ENCODE measurements around the gene TRPM7. TPM values are rescaled to one million over a fixed set of nuclear protein-coding genes. Genes with fewer than 3 reads are reported as not detected.
"Not testable (repeated sequence)": the region's sequence is repeated elsewhere in the genome, so short reads cannot be mapped to it uniquely, and the experiment has no call there.

Gene TRPM7
- total and polyA plus RNA-seq, 12 donors, result 5.4 to 45.0 (median 26.3) TPM

GRCh38 chr15:50702762-50703334 lies 16.3 kb upstream of the TRPM7 start:
- 83 to 88% (median 86%) methylated on average over 1 of the region's 1 CpG for WGBS, 4 donors
- H3K4me1 ChIP-seq (replicated peaks in 1 of 2), result no peaks in the 10 kb centered on the region
- TF ChIP-seq POLR2A (IDR thresholded peaks at IDR 0.05) (no peak), CTCF (IDR thresholded peaks at IDR 0.05) (no peak)
- no peak for DNase-seq
- H3K27ac ChIP-seq, result no peak overlapping the region
- peaks cover 0 to 3% of the 10 kb centered on the region in 2 donors for H3K36me3 ChIP-seq (replicated peaks in 1 of 2)
- H3K4me3 ChIP-seq, result no peak overlapping the region
- intact Hi-C loops (cut with DNase I), result no loop called here
- H3K27me3 ChIP-seq, result no peaks in the 10 kb centered on the region
- no peaks in the 10 kb centered on the region for H3K9me3 ChIP-seq (replicated peaks in 1 of 3)

GRCh38 chr15:50698101-50698500 lies 11.5 kb upstream of the TRPM7 start:
- H3K27me3 ChIP-seq, result no peaks in the 10 kb centered on the region
- no peak overlapping the region for H3K27ac ChIP-seq
- no peaks in the 10 kb centered on the region for H3K36me3 ChIP-seq (replicated peaks in 1 of 2)
- H3K4me3 ChIP-seq, result no peak overlapping the region
- no peak for DNase-seq
- H3K9me3 ChIP-seq (replicated peaks in 1 of 3), result no peaks in the 10 kb centered on the region
- intact Hi-C loops (cut with DNase I), result loop anchor here in 1 of 2 donors (10.0 kb wide), 1 partner anchor 57 kb away; no protein-coding TSS in a partner anchor
- no peaks in the 10 kb centered on the region for H3K4me1 ChIP-seq (replicated peaks in 1 of 2)
- TF ChIP-seq POLR2A (IDR thresholded peaks at IDR 0.05), result no peak
- TF ChIP-seq CTCF (IDR thresholded peaks at IDR 0.05), result no peak
- WGBS, 4 donors, result 79 to 91% (median 88%) methylated on average over 8 of the region's 8 CpGs

GRCh38 chr15:50697109-50697797 lies 10.7 kb upstream of the TRPM7 start:
- intact Hi-C loops (cut with DNase I), result loop anchor here in 1 of 2 donors (10.0 kb wide), 1 partner anchor 58 kb away; no protein-coding TSS in a partner anchor
- TF ChIP-seq CTCF (IDR thresholded peaks at IDR 0.05) (no peak), POLR2A (IDR thresholded peaks at IDR 0.05) (no peak)
- Histone ChIP-seq H3K9me3 (replicated peaks in 1 of 3) (no peaks in the 10 kb centered on the region), H3K4me1 (replicated peaks in 1 of 2) (no peaks in the 10 kb centered on the region), H3K4me3 (no peak overlapping the region), H3K27me3 (no peaks in the 10 kb centered on the region), H3K27ac (no peak overlapping the region), H3K36me3 (replicated peaks in 1 of 2) (no peaks in the 10 kb centered on the region)
- WGBS, 4 donors, result 85 to 94% (median 88%) methylated on average over 4 of the region's 4 CpGs
- no peak for DNase-seq

- intact Hi-C loops (cut with DNase I), result loop anchor here in 1 of 2 donors (10.0 kb wide), 1 partner anchor 60 kb away; no protein-coding TSS in a partner anchor
- H3K9me3 ChIP-seq (replicated peaks in 1 of 3); H3K27me3 ChIP-seq; H3K4me1 ChIP-seq (replicated peaks in 1 of 2); DNase-seq; H3K4me3 ChIP-seq; H3K36me3 ChIP-seq (replicated peaks in 1 of 2); H3K27ac ChIP-seq: not testable (repeated sequence)
- WGBS, 4 donors, result 91 to 97% (median 94%) methylated on average over 9 of the region's 9 CpGs
These were observed 8.1 kb upstream of the TRPM7 start for GRCh38 chr15:50694634-50695165.
